Bronchial epithelial cell (primary cell): ENCODE data around the gene CIAO2B. TPM values are rescaled to one million over a fixed set of nuclear protein-coding genes. Genes with fewer than 3 reads are reported as not detected.
A peak's percentile ranks its signal among the peaks of the same experiment; 100 is the strongest.

ENCODE experiments used
- DNase-seq: peaks from one replicate; pipeline ENCODE4 v3.0.0-alpha.2; 2010; ENCODE audit warnings: low read depth
- FAIRE-seq: peaks from 2 replicates; lab custom pipeline; 2011; peaks lifted over from hg19 to GRCh38; lab: Jason Lieb, UNC
- H3K27me3 ChIP-seq: 2 replicates; pipeline ENCODE4 v1.5.1; 2011; ENCODE audit warnings: low read length; ENCODE audit not compliant: control insufficient read depth, insufficient read depth
- H3K36me3 ChIP-seq: 2 replicates; pipeline ENCODE4 v1.5.1; 2011; ENCODE audit warnings: low read length; ENCODE audit not compliant: control insufficient read depth, insufficient read depth
- H3K4me3 ChIP-seq: 2 replicates; pipeline ENCODE4 v1.5.1; 2011; ENCODE audit warnings: mild to moderate bottlenecking, low read depth, low read length, control low read depth
- CTCF ChIP-seq: IDR thresholded peaks from 2 replicates; pipeline ENCODE4 v1.5.1; 2011; ENCODE audit warnings: mild to moderate bottlenecking, moderate library complexity, low read length, control low read depth, inconsistent platforms; ENCODE audit not compliant: insufficient read depth, severe bottlenecking
- total RNA-seq: library from RNA; depleted of rRNA; stranded (reverse); fragments of >200 nt; gene quantifications from 2 replicates; pipeline ENCODE4 v1.2.1, GENCODE V29; 2014

Gene CIAO2B
- total RNA-seq, 1 donor from 2014 or later: 227 TPM

GRCh38 chr16:66926961-66927436, 7.2 kb downstream of the CIAO2B start:
- DNase-seq (peak; percentile 67), FAIRE-seq (peak; percentile 18)
- Histone ChIP-seq H3K36me3 (no peaks in the 10 kb centered on the region), H3K27me3 (no peaks in the 10 kb centered on the region), H3K4me3 (no peak overlapping the region)
- TF ChIP-seq CTCF: no peak

GRCh38 chr16:66926171-66926947, 7.8 kb downstream of the CIAO2B start:
- no peak for FAIRE-seq
- TF ChIP-seq CTCF: no peak
- Histone ChIP-seq H3K27me3 (no peaks in the 10 kb centered on the region), H3K36me3 (no peaks in the 10 kb centered on the region), H3K4me3 (no peak overlapping the region)
- no peak for DNase-seq

GRCh38 chr16:66925322-66925840, 8.8 kb downstream of the CIAO2B start, which contains the start of gene RRAD:
Gene RRAD, minus strand, starts transcription at chr16:66925535. Its CDS starts 356 bp downstream, at chr16:66925179.
- no peaks in the 10 kb centered on the region for H3K36me3 ChIP-seq
- peak within 1 kb of the TSS; percentile 34 for H3K4me3 ChIP-seq
- FAIRE-seq (no peak), DNase-seq (no peak)
- TF ChIP-seq CTCF: no peak
- H3K27me3 ChIP-seq: no peaks in the 10 kb centered on the region

- peaks cover under 1% of the 10 kb centered on the region for H3K27me3 ChIP-seq
- FAIRE-seq (no peak), DNase-seq (no peak)
- peak overlapping the region; percentile 34 for H3K4me3 ChIP-seq
- H3K36me3 ChIP-seq: no peaks in the 10 kb centered on the region
- peak; percentile 57 for TF ChIP-seq CTCF
Measured at GRCh38 chr16:66924527-66925321, 9.5 kb downstream of the CIAO2B start.

GRCh38 chr16:66923866-66924265, 10.3 kb downstream of the CIAO2B start:
- no peaks in the 10 kb centered on the region for H3K36me3 ChIP-seq
- H3K4me3 ChIP-seq: no peak overlapping the region
- H3K27me3 ChIP-seq: peaks cover 1% of the 10 kb centered on the region
- FAIRE-seq (no peak), DNase-seq (no peak)
- TF ChIP-seq CTCF: no peak
